C4-2B (cell line): Measurements from ENCODE around the gene RBM8A.

Experiments
- ZFX ChIP-seq: fragments of 450-650 bp; IDR thresholded peaks from 2 replicates; pipeline ENCODE4 v1.6.1; 2017
- TF ChIP-seq, protein P1 (sequence below): fragments of 450-650 bp; conservative IDR thresholded peaks from 2 replicates; pipeline ENCODE4 v1.5.1; 2017; ENCODE audit warnings: mild to moderate bottlenecking

DNA sequence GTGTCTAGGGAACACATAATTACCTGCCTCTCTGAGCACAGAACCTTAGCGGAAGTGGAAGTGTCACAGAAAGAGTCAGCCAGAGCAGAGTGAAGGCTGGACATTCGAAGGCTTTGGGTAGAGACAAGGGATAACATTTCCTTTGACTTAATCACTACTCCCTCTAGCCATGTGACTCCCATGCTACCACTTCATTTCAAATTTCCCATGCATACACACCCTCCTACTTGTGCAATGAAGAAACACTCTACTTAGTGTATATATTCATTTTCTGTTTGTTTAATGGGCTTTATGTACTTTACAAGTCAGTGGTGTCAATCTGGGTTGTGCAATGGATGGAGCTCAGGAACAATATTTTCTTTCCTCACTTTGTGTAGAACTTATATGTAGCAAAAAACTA lies 48.6 kb downstream of the RBM8A start:
- TF ChIP-seq, protein P1, sequence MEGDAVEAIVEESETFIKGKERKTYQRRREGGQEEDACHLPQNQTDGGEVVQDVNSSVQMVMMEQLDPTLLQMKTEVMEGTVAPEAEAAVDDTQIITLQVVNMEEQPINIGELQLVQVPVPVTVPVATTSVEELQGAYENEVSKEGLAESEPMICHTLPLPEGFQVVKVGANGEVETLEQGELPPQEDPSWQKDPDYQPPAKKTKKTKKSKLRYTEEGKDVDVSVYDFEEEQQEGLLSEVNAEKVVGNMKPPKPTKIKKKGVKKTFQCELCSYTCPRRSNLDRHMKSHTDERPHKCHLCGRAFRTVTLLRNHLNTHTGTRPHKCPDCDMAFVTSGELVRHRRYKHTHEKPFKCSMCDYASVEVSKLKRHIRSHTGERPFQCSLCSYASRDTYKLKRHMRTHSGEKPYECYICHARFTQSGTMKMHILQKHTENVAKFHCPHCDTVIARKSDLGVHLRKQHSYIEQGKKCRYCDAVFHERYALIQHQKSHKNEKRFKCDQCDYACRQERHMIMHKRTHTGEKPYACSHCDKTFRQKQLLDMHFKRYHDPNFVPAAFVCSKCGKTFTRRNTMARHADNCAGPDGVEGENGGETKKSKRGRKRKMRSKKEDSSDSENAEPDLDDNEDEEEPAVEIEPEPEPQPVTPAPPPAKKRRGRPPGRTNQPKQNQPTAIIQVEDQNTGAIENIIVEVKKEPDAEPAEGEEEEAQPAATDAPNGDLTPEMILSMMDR: no peak
- TF ChIP-seq ZFX: no peak
